ENCODE data around the gene C9orf153.

GRCh38 chr9:86286278-86286677 is 26.8 kb upstream of the C9orf153 start:
- TF ChIP-seq POLR2A (IDR thresholded peaks at IDR 0.05) (no peak), CTCF (IDR thresholded peaks at IDR 0.05) (no peak)

All from tibial nerve (tissue), 3 donors.